K562 (cell line): ENCODE results near the gene GAL3ST3. TPM values are rescaled to one million over a fixed set of nuclear protein-coding genes. Genes with fewer than 3 reads are reported as not detected.

Experiments
- NELFE ChIP-seq: IDR thresholded peaks from 2 replicates; pipeline ENCODE4 v1.6.1; 2011; ENCODE audit warnings: mild to moderate bottlenecking; ENCODE audit not compliant: insufficient read depth, insufficient read length
- SMARCC2 ChIP-seq: fragments of 450-650 bp; IDR thresholded peaks from 2 replicates; pipeline ENCODE4 v1.6.1; 2017; ENCODE audit warnings: antibody characterized with exemption, moderate library complexity, mild to moderate bottlenecking, low read depth
- ZNF24 ChIP-seq: fragments of 450-650 bp; IDR thresholded peaks from 2 replicates; pipeline ENCODE4 v1.6.1; 2016
- ZNF407 ChIP-seq: fragments of 450-650 bp; IDR thresholded peaks from 2 replicates; pipeline ENCODE4 v1.6.1; 2016; ENCODE audit warnings: low read depth
- polyA plus RNA-seq, 8 experiments: library from polyadenylated mRNA; depleted of rRNA in 4 of 8; stranded (reverse) in 5 of 8; unstranded in 3 of 8; fragments of >200 nt; fragmentation: Nextera tagmentation in 2 of 8; fragmentation: Illumina TruSeq in 1 of 8; extraction: Ambion mirVana in 2 of 8; extraction: Trizol in 1 of 8; gene quantifications; 2 replicates each; pipeline versions ENCODE4 v1.2.1 to v1.2.3, GENCODE V29; 2011 to 2014; ENCODE audit warnings: inconsistent platforms in 1 of 8, missing spikeins in 1 of 8
- total RNA-seq, 7 experiments: library from RNA; depleted of rRNA in 6 of 7; stranded (reverse); fragments of >200 nt in 6 of 7; fragmentation: Illumina TruSeq in 2 of 7; extraction: Trizol in 2 of 7; gene quantifications; 2 replicates each; pipeline versions ENCODE4 v1.2.1 to v1.2.3, GENCODE V29; 2011 to 2021; ENCODE audit warnings: low replicate concordance in 1 of 7

The GAL3ST3 gene
- total and polyA plus RNA-seq, 9 of the 15 experiments (the other 6 are each of a cell fraction or from before 2014, with no cell fraction given), result not detected

- TF ChIP-seq ZNF407 (no peak), NELFE (no peak), SMARCC2 (no peak), ZNF24 (no peak)
These were observed 29.0 kb upstream of the GAL3ST3 start (continued) for GRCh38 chr11:66077927-66078326.
